Measurements from ENCODE around the gene IL16.

The IL16 gene

GRCh38 chr15:81170511-81170910 is 26.2 kb upstream of the IL16 start:
- H3K9me3 ChIP-seq (replicated peaks in 1 of 11): peaks cover 0 to 7% (median 0%) of the 10 kb centered on the region in 11 experiments; a peak in 2 of 22 replicates
- H3K36me3 ChIP-seq: no peaks in the 10 kb centered on the region
- no peak overlapping the region for H3K4me2 ChIP-seq
- peaks cover 0 to 20% (median 4%) of the 10 kb centered on the region in 10 experiments; a peak in 10 of 20 replicates for H3K4me1 ChIP-seq
- H3K27ac ChIP-seq: no peak overlapping the region
- no peak for TF ChIP-seq Cebpa-rat (IDR thresholded peaks at IDR 0.05)
- H4K20me1 ChIP-seq: no peaks in the 10 kb centered on the region
- H3K4me3 ChIP-seq: no peak overlapping the region
- H3K9ac ChIP-seq: no peak overlapping the region
- no peaks in the 10 kb centered on the region for H3K27me3 ChIP-seq

- no peak overlapping the region for H3K9ac ChIP-seq
- H3K27ac ChIP-seq: no peak overlapping the region
- no peak overlapping the region for H3K4me3 ChIP-seq
- H3K4me1 ChIP-seq: peaks cover 0 to 20% (median 4%) of the 10 kb centered on the region in 10 experiments; a peak in 10 of 20 replicates
- no peaks in the 10 kb centered on the region for H3K36me3 ChIP-seq
- H4K20me1 ChIP-seq: no peaks in the 10 kb centered on the region
- H3K4me2 ChIP-seq: no peak overlapping the region
- no peaks in the 10 kb centered on the region for H3K27me3 ChIP-seq
- H3K9me3 ChIP-seq (replicated peaks in 1 of 11): peaks cover 0 to 7% (median 0%) of the 10 kb centered on the region in 11 experiments; a peak in 2 of 22 replicates
- TF ChIP-seq Cebpa-rat (IDR thresholded peaks at IDR 0.05): no peak
These were observed 25.4 kb upstream of the IL16 start for GRCh38 chr15:81171286-81171685.

- Histone ChIP-seq H3K4me3 (no peak overlapping the region), H3K27ac (no peak overlapping the region), H3K9ac (no peak overlapping the region), H3K4me2 (no peak overlapping the region), H3K9me3 (replicated peaks in 1 of 11) (peaks cover 0 to 3% (median 0%) of the 10 kb centered on the region in 11 experiments; a peak in 2 of 22 replicates), H3K4me1 (no peaks in the 10 kb centered on the region), H4K20me1 (no peaks in the 10 kb centered on the region), H3K36me3 (no peaks in the 10 kb centered on the region), H3K27me3 (no peaks in the 10 kb centered on the region)
- no peak for TF ChIP-seq Cebpa-rat (IDR thresholded peaks at IDR 0.05)
These were observed 22.4 kb upstream of the IL16 start for GRCh38 chr15:81174125-81174791.

- Histone ChIP-seq H3K4me3 (no peak overlapping the region), H3K4me2 (no peak overlapping the region), H3K27me3 (no peaks in the 10 kb centered on the region), H3K4me1 (no peaks in the 10 kb centered on the region), H3K36me3 (no peaks in the 10 kb centered on the region), H3K9ac (no peak overlapping the region), H4K20me1 (no peaks in the 10 kb centered on the region), H3K27ac (no peak overlapping the region), H3K9me3 (replicated peaks in 1 of 11) (no peaks in the 10 kb centered on the region)
- no peak for TF ChIP-seq Cebpa-rat (IDR thresholded peaks at IDR 0.05)
These were observed 21.8 kb upstream of the IL16 start for GRCh38 chr15:81174792-81175327.

GRCh38 chr15:81175496-81175895 is 21.2 kb upstream of the IL16 start:
- H4K20me1 ChIP-seq: no peaks in the 10 kb centered on the region
- H3K27ac ChIP-seq: no peak overlapping the region
- H3K4me2 ChIP-seq: no peak overlapping the region
- no peak overlapping the region for H3K9ac ChIP-seq
- no peaks in the 10 kb centered on the region for H3K27me3 ChIP-seq
- no peak overlapping the region for H3K4me3 ChIP-seq
- no peaks in the 10 kb centered on the region for H3K36me3 ChIP-seq
- TF ChIP-seq Cebpa-rat (IDR thresholded peaks at IDR 0.05): no peak
- H3K9me3 ChIP-seq (replicated peaks in 1 of 11): no peaks in the 10 kb centered on the region
- H3K4me1 ChIP-seq: no peaks in the 10 kb centered on the region

GRCh38 chr15:81176291-81176893 is 20.3 kb upstream of the IL16 start:
- no peak overlapping the region for H3K27ac ChIP-seq
- H3K4me2 ChIP-seq: no peak overlapping the region
- no peak for TF ChIP-seq Cebpa-rat (IDR thresholded peaks at IDR 0.05)
- H3K9ac ChIP-seq: no peak overlapping the region
- no peak overlapping the region for H3K4me3 ChIP-seq
- H4K20me1 ChIP-seq: no peaks in the 10 kb centered on the region
- no peaks in the 10 kb centered on the region for H3K9me3 ChIP-seq (replicated peaks in 1 of 11)
- no peaks in the 10 kb centered on the region for H3K4me1 ChIP-seq
- H3K27me3 ChIP-seq: no peaks in the 10 kb centered on the region
- H3K36me3 ChIP-seq: no peaks in the 10 kb centered on the region

- H3K4me1 ChIP-seq: peaks cover 0 to 6% (median 2%) of the 10 kb centered on the region in 10 experiments; a peak in 4 of 20 replicates
- H3K4me2 ChIP-seq: no peak overlapping the region
- TF ChIP-seq Cebpa-rat (IDR thresholded peaks at IDR 0.05): no peak
- no peaks in the 10 kb centered on the region for H3K9me3 ChIP-seq (replicated peaks in 1 of 11)
- H3K9ac ChIP-seq: no peak overlapping the region
- H3K27ac ChIP-seq: no peak overlapping the region
- no peaks in the 10 kb centered on the region for H3K36me3 ChIP-seq
- no peaks in the 10 kb centered on the region for H3K27me3 ChIP-seq
- no peaks in the 10 kb centered on the region for H4K20me1 ChIP-seq
- H3K4me3 ChIP-seq: no peak overlapping the region
These were observed 18.3 kb upstream of the IL16 start for GRCh38 chr15:81178365-81178764.

- H3K27ac ChIP-seq: no peak overlapping the region
- no peak for TF ChIP-seq Cebpa-rat (IDR thresholded peaks at IDR 0.05)
- H4K20me1 ChIP-seq: no peaks in the 10 kb centered on the region
- H3K4me3 ChIP-seq: no peak overlapping the region
- H3K36me3 ChIP-seq: no peaks in the 10 kb centered on the region
- no peaks in the 10 kb centered on the region for H3K27me3 ChIP-seq
- H3K9me3 ChIP-seq (replicated peaks in 1 of 11): no peaks in the 10 kb centered on the region
- no peak overlapping the region for H3K9ac ChIP-seq
- H3K4me2 ChIP-seq: no peak overlapping the region
- peaks cover 0 to 12% (median 2%) of the 10 kb centered on the region in 10 experiments; a peak in 4 of 20 replicates for H3K4me1 ChIP-seq
These were observed 15.5 kb upstream of the IL16 start for GRCh38 chr15:81181220-81181619.

GRCh38 chr15:81182031-81182755 is 14.5 kb upstream of the IL16 start:
- Histone ChIP-seq H4K20me1 (no peaks in the 10 kb centered on the region), H3K9me3 (replicated peaks in 1 of 11) (no peaks in the 10 kb centered on the region), H3K9ac (no peak overlapping the region), H3K27ac (no peak overlapping the region), H3K4me3 (no peak overlapping the region), H3K36me3 (no peaks in the 10 kb centered on the region), H3K4me1 (peaks cover 0 to 12% (median 2%) of the 10 kb centered on the region in 10 experiments; a peak in 4 of 20 replicates), H3K27me3 (no peaks in the 10 kb centered on the region), H3K4me2 (peak overlapping the region in 1 of 11 experiments; percentile 12; a peak in 1 of 22 replicates)
- TF ChIP-seq Cebpa-rat (IDR thresholded peaks at IDR 0.05): no peak
